SU-DHL-6 (cell line): Measurements from ENCODE around the gene UTP14C.
"Not testable (repeated sequence)": the region's sequence is repeated elsewhere in the genome, so short reads cannot be mapped to it uniquely, and the experiment has no call there.

Experiments used
- H2AFZ ChIP-seq: fragments of 200-600 bp; sonication (generic); 2 replicates; pipeline ENCODE4 v1.6.1; 2014; ENCODE audit warnings: low read depth, mild to moderate bottlenecking, moderate library complexity, mixed read lengths, antibody characterized with exemption, low read length; ENCODE audit not compliant: severe bottlenecking
- H3F3A ChIP-seq: fragments of 200-600 bp; shearing (Covaris generic); 2 replicates; pipeline ENCODE4 v1.6.0; 2016; ENCODE audit warnings: antibody characterized with exemption, mild to moderate bottlenecking; ENCODE audit not compliant: insufficient read depth
- H3K27ac ChIP-seq: fragments of 200-600 bp; sonication (generic); 2 replicates; pipeline ENCODE4 v1.5.1; 2016; ENCODE audit warnings: low read depth, mild to moderate bottlenecking, low read length, moderate library complexity, mixed read lengths
- H3K27me3 ChIP-seq: fragments of 200-600 bp; sonication (generic), shearing (Covaris generic); 2 replicates; pipeline ENCODE4 v1.6.0; 2014; ENCODE audit warnings: mild to moderate bottlenecking, low read length
- H3K36me3 ChIP-seq: fragments of 200-600 bp; sonication (generic); 2 replicates; pipeline ENCODE4 v1.6.1; 2014; ENCODE audit warnings: mild to moderate bottlenecking, low read length, mixed read lengths
- H3K4me2 ChIP-seq: fragments of 300-600, 200-600 bp; shearing (Covaris generic), sonication (generic); 2 replicates; pipeline ENCODE4 v1.6.0; 2014; ENCODE audit warnings: low read length, low read depth, mild to moderate bottlenecking; ENCODE audit not compliant: poor library complexity, severe bottlenecking
- H3K4me3 ChIP-seq: fragments of 200-600 bp; sonication (generic); 2 replicates; pipeline ENCODE4 v1.5.1; 2014; ENCODE audit warnings: antibody characterized with exemption, low read length, mild to moderate bottlenecking, mixed read lengths; ENCODE audit not compliant: insufficient read depth, poor library complexity, severe bottlenecking
- H3K79me2 ChIP-seq: fragments of 200-600 bp; sonication (generic); 2 replicates; pipeline ENCODE4 v1.6.1; 2014; ENCODE audit warnings: mild to moderate bottlenecking, low read length, moderate library complexity; ENCODE audit not compliant: insufficient read depth
- H3K9ac ChIP-seq: fragments of 200-600 bp; sonication (generic); 2 replicates; pipeline ENCODE4 v1.7.0; 2014; ENCODE audit warnings: mild to moderate bottlenecking, low read length
- H3K9me2 ChIP-seq: fragments of 200-600 bp; sonication (generic); replicated peaks from 2 replicates; pipeline ENCODE4 v1.6.1; 2014; ENCODE audit warnings: low read length; ENCODE audit not compliant: insufficient read depth
- H3K9me3 ChIP-seq: fragments of 200-600 bp; sonication (generic); 2 replicates; pipeline ENCODE4 v1.6.1; 2014; ENCODE audit warnings: low read length, mixed read lengths; ENCODE audit not compliant: insufficient read depth
- H4K20me1 ChIP-seq: fragments of 200-600 bp; sonication (generic); 2 replicates; pipeline ENCODE4 v1.6.1; 2014; ENCODE audit warnings: low read depth, mild to moderate bottlenecking, antibody characterized with exemption, low read length, moderate library complexity, mixed read lengths
- EZH2phosphoT487 ChIP-seq: fragments of 200-600 bp; sonication (generic), shearing (Covaris generic); conservative IDR thresholded peaks from 2 replicates; pipeline ENCODE4 v1.6.1; 2018; ENCODE audit warnings: mild to moderate bottlenecking, antibody characterized with exemption, low read length, moderate library complexity, mixed read lengths
- TF ChIP-seq, protein P1 (sequence below): fragments of 200-600 bp; sonication (generic); IDR thresholded peaks from one replicate; pipeline ENCODE4 v1.5.1; 2017; ENCODE audit warnings: antibody characterized with exemption, mild to moderate bottlenecking, low read length, moderate library complexity; ENCODE audit not compliant: insufficient read depth, poor library complexity, severe bottlenecking

The UTP14C gene

DNA sequence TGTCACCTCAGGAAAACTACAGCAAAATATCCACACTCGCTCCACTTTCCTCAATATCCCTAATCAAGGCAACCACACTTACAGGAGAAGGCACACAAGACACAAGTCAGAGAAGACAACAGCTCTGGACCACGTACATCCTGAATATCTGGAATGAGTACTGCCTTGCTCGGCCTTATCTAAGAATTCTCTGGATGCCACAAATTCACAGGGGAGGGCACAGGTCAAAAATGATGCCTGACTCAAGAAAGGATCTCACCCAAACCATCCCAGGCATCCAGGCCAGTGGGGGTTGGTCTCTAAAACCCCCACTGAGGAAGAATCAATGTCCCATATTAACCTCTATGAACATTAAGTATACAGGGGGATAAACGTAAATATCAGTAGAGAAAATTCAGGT is 43.1 kb upstream of the UTP14C start:
- Histone ChIP-seq H3K36me3 (no peaks in the 10 kb centered on the region), H3K9ac (no peak overlapping the region), H3F3A (no peaks in the 10 kb centered on the region), H3K9me2 (no peaks in the 10 kb centered on the region), H3K27me3 (no peaks in the 10 kb centered on the region), H3K4me3 (no peak overlapping the region), H4K20me1 (no peaks in the 10 kb centered on the region), H3K4me2 (no peak overlapping the region), H3K27ac (no peak overlapping the region), H3K9me3 (no peaks in the 10 kb centered on the region), H2AFZ (no peak overlapping the region), H3K79me2 (no peaks in the 10 kb centered on the region)
- TF ChIP-seq, protein P1, sequence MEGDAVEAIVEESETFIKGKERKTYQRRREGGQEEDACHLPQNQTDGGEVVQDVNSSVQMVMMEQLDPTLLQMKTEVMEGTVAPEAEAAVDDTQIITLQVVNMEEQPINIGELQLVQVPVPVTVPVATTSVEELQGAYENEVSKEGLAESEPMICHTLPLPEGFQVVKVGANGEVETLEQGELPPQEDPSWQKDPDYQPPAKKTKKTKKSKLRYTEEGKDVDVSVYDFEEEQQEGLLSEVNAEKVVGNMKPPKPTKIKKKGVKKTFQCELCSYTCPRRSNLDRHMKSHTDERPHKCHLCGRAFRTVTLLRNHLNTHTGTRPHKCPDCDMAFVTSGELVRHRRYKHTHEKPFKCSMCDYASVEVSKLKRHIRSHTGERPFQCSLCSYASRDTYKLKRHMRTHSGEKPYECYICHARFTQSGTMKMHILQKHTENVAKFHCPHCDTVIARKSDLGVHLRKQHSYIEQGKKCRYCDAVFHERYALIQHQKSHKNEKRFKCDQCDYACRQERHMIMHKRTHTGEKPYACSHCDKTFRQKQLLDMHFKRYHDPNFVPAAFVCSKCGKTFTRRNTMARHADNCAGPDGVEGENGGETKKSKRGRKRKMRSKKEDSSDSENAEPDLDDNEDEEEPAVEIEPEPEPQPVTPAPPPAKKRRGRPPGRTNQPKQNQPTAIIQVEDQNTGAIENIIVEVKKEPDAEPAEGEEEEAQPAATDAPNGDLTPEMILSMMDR: no peak
- no peak for TF ChIP-seq EZH2phosphoT487

DNA sequence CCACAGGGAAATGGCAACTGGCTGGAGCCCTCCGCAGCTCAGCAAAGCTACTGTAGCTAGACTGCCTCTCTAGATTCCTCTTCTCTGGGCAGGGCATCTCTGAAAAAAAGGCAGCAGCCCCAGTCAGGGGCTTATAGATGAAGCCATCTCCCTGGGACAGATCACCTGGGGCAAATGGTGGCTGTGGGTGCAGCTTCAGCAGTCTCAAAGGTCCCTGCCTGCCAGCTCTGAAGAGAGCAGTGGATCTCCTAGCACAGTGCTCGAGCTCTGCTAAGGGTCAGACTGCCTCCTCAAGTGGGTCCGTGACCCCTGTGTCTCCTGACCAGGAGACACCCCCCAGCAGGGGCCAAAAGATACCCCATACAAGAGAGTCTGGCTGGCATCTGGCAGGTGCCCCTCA is 41.2 kb upstream of the UTP14C start:
- H3K4me3 ChIP-seq, H3K4me2 ChIP-seq, H3K27me3 ChIP-seq, H3K9me3 ChIP-seq, H3F3A ChIP-seq, H3K9ac ChIP-seq, H3K79me2 ChIP-seq, H4K20me1 ChIP-seq, H3K27ac ChIP-seq, H2AFZ ChIP-seq, H3K9me2 ChIP-seq, H3K36me3 ChIP-seq: not testable (repeated sequence)

DNA sequence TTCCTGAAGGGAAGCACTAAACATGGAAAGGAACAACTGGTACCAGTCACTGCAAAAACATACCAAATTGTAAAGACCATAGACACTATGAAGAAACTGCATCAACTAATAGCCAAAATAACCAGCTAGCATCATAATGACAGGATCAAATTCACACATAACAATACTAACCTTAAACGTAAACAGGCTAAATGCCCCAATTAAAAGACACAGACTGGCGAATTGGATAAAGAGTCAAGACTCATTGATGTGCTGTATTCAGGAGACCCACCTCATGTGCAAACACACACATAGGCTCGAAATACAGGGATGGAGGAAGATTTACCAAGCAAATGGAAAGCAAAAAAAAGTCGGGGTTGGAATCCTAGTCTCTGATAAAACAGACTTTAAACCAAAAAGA is 39.6 kb upstream of the UTP14C start:
- H2AFZ ChIP-seq, H3K27me3 ChIP-seq, H3K9ac ChIP-seq, H3K9me3 ChIP-seq, H4K20me1 ChIP-seq, H3K9me2 ChIP-seq, H3K36me3 ChIP-seq, H3K79me2 ChIP-seq, H3K4me3 ChIP-seq, H3F3A ChIP-seq, H3K4me2 ChIP-seq, H3K27ac ChIP-seq: not testable (repeated sequence)

DNA sequence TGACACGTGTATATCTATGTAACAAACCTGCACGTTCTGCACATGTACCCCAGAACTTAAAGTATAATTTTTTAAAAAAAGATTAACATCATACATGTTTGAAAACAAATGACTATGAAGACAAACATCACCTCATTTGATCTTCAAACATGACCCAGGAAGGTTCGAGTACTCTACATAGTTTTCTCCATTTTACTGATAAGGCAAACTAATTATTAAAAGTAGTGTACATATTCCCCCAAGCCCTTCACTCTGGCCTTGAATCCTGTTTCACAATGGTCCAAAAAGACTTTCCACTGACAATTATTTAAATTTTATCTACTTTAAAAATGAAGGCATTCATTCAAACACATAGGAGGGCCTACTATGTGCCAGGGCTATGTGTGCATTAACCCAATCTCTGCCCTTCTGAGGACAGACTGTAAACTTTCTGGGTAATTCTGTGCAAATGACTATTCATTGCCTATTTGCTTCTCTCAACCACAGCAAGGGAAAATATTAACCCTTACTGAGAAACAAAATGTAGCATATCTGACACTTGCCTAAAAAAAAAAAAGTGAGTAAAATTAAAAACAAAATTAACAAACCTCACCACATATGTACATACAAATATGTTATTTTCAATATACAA is 35.4 kb upstream of the UTP14C start:
- no peaks in the 10 kb centered on the region for H3K27me3 ChIP-seq
- no peaks in the 10 kb centered on the region for H3F3A ChIP-seq
- H3K27ac ChIP-seq: no peak overlapping the region
- H2AFZ ChIP-seq: no peak overlapping the region
- no peak overlapping the region for H3K4me3 ChIP-seq
- no peaks in the 10 kb centered on the region for H3K36me3 ChIP-seq
- TF ChIP-seq, protein P1: no peak
- TF ChIP-seq EZH2phosphoT487: no peak
- no peaks in the 10 kb centered on the region for H3K79me2 ChIP-seq
- H3K9ac ChIP-seq: no peak overlapping the region
- H4K20me1 ChIP-seq: no peaks in the 10 kb centered on the region
- H3K9me2 ChIP-seq: no peaks in the 10 kb centered on the region
- no peak overlapping the region for H3K4me2 ChIP-seq
- no peaks in the 10 kb centered on the region for H3K9me3 ChIP-seq
